ENCODE data around the gene EGLN1. TPM values are rescaled to one million over a fixed set of nuclear protein-coding genes. Genes with fewer than 3 reads are reported as not detected.
A peak's percentile ranks its signal among the peaks of the same experiment; 100 is the strongest.

The EGLN1 gene
- polyA plus RNA-seq, 2 of the 4 experiments (the other 2 are of a cell fraction), result 57.7 to 156 TPM

DNA sequence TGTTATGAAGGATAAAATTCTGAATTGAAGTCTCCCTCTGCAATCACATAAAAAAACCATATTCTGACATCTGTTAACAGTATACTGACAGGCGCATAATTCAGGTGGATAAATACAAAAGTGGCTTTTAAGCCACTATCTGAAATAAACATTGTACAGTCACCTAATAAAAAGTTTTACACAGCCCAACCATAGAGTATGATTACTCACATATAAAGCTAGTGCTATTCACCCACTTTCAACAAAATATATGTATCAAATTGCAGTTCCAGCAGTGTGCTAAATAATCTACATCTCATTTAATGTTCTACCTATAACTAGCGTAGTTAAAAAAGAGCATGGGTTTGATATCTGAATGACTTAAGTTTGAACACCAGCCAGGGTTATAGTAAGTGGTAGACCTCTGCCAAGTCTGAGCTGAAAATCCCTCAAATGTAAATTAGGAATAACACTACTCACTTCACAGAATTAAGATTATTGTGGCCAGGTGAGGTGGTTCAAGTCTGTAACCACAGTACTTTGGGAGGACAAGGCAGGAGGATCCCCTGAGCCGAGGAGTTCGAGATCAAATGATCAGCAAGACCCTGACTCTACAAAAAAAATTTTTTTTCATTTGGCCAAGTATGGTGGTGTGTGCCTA, 3.9 kb downstream of the EGLN1 start (continued):
- TF ChIP-seq, protein P1, sequence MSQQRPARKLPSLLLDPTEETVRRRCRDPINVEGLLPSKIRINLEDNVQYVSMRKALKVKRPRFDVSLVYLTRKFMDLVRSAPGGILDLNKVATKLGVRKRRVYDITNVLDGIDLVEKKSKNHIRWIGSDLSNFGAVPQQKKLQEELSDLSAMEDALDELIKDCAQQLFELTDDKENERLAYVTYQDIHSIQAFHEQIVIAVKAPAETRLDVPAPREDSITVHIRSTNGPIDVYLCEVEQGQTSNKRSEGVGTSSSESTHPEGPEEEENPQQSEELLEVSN (IDR thresholded peaks at IDR 0.05; ENCODE audit: borderline replicate concordance, low read depth), result no peak
- TF ChIP-seq ZNF302 (CRISPR knock-in tag; IDR thresholded peaks at IDR 0.05), result no peak

DNA sequence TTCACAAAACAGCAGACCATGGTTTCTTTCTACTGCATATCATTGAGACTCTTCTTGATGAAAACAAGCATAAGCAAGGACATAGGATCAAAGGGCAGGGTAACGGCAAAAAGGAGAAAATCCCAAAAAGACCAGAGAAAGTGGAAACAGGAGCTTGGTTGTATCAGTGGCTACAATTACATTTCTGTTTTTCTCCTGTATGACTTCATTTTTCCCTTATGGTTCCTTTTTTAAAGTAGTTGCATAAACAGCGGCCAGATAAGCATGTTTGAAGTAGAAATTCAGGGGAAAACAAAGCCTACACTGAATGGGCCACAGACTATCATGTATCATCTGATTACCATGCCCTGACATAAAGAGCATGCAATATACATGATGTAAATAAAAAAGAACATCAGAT, 4.6 kb downstream of the EGLN1 start:
- Histone ChIP-seq H3K4me2 (peak overlapping the region; percentile 87), H3K4me1 (peaks cover 34% of the 10 kb centered on the region), H3K9me3 (no peaks in the 10 kb centered on the region), H3K4me3 (peak overlapping the region; percentile 80), H3K27ac (peak overlapping the region; percentile 86 to 87)
- ChIA-PET POLR2A (no interaction called here), CTCF (interaction anchor here (1.8 kb wide), 2 partner anchors 10 to 60 kb away, joined by 5 to 6 read pairs; no protein-coding TSS in a partner anchor)
- DNase-seq (ENCODE audit: low read depth in 1 of 2, low spot score in 1 of 2) (no peak), ATAC-seq (no peak), FAIRE-seq (no peak)
- TF ChIP-seq EP300 (IDR thresholded peaks at IDR 0.05), result no peak
- no peak for TF ChIP-seq RARB (CRISPR knock-in tag; IDR thresholded peaks at IDR 0.05)
- TF ChIP-seq SMC3 (IDR thresholded peaks at IDR 0.05), result no peak
- no peak for TF ChIP-seq TP53 (CRISPR knock-in tag; IDR thresholded peaks at IDR 0.05)
- TF ChIP-seq, protein P2, sequence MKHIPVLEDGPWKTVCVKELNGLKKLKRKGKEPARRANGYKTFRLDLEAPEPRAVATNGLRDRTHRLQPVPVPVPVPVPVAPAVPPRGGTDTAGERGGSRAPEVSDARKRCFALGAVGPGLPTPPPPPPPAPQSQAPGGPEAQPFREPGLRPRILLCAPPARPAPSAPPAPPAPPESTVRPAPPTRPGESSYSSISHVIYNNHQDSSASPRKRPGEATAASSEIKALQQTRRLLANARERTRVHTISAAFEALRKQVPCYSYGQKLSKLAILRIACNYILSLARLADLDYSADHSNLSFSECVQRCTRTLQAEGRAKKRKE (CRISPR knock-in tag; IDR thresholded peaks at IDR 0.05; ENCODE audit: low read depth), result no peak
- TF ChIP-seq, protein P3, sequence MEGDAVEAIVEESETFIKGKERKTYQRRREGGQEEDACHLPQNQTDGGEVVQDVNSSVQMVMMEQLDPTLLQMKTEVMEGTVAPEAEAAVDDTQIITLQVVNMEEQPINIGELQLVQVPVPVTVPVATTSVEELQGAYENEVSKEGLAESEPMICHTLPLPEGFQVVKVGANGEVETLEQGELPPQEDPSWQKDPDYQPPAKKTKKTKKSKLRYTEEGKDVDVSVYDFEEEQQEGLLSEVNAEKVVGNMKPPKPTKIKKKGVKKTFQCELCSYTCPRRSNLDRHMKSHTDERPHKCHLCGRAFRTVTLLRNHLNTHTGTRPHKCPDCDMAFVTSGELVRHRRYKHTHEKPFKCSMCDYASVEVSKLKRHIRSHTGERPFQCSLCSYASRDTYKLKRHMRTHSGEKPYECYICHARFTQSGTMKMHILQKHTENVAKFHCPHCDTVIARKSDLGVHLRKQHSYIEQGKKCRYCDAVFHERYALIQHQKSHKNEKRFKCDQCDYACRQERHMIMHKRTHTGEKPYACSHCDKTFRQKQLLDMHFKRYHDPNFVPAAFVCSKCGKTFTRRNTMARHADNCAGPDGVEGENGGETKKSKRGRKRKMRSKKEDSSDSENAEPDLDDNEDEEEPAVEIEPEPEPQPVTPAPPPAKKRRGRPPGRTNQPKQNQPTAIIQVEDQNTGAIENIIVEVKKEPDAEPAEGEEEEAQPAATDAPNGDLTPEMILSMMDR (IDR thresholded peaks at IDR 0.05), result no peak
- no peak for TF ChIP-seq ZSCAN20 (CRISPR knock-in tag; IDR thresholded peaks at IDR 0.05)
- no peak for TF ChIP-seq NPAS2 (CRISPR knock-in tag; IDR thresholded peaks at IDR 0.05; ENCODE audit: borderline replicate concordance)
- TF ChIP-seq ZNF302 (CRISPR knock-in tag; IDR thresholded peaks at IDR 0.05), result no peak
- TF ChIP-seq, protein P4, sequence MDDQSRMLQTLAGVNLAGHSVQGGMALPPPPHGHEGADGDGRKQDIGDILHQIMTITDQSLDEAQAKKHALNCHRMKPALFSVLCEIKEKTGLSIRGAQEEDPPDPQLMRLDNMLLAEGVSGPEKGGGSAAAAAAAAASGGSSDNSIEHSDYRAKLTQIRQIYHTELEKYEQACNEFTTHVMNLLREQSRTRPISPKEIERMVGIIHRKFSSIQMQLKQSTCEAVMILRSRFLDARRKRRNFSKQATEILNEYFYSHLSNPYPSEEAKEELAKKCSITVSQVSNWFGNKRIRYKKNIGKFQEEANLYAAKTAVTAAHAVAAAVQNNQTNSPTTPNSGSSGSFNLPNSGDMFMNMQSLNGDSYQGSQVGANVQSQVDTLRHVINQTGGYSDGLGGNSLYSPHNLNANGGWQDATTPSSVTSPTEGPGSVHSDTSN (IDR thresholded peaks at IDR 0.05), result no peak
- TF ChIP-seq, protein P5, sequence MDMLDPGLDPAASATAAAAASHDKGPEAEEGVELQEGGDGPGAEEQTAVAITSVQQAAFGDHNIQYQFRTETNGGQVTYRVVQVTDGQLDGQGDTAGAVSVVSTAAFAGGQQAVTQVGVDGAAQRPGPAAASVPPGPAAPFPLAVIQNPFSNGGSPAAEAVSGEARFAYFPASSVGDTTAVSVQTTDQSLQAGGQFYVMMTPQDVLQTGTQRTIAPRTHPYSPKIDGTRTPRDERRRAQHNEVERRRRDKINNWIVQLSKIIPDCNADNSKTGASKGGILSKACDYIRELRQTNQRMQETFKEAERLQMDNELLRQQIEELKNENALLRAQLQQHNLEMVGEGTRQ (IDR thresholded peaks at IDR 0.05), result no peak
- no peak for TF ChIP-seq ESRRA (IDR thresholded peaks at IDR 0.05; ENCODE audit: borderline replicate concordance, low read length)
- 11% methylated on average over 2 of the region's 2 CpGs for WGBS (ENCODE audit: missing lambda C conversion rate)

DNA sequence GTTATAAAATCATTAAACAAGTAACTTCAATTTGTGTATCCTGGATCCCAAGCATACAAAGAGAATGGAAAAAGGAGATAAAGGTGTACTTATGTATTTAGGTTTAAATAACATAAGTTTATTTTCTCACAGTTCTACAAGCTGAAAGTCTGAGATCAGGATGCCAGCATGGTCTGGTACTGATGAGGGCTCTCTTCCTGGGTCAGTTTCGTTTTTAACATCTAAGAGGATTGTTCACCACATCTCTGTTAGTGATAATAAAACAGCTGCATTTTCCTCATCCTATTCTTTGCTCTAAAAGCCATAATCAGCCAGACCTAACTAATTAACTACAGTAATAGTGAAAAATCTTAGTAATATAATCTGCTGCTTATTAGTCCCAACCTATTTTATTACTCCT, 5.2 kb downstream of the EGLN1 start:
- FAIRE-seq (no peak), DNase-seq (ENCODE audit: low read depth in 1 of 2, low spot score in 1 of 2) (no peak), ATAC-seq (no peak)
- peak overlapping the region; percentile 87 for H3K4me2 ChIP-seq
- H3K4me1 ChIP-seq, result peaks cover 41% of the 10 kb centered on the region
- 0% methylated on average over 1 of the region's 1 CpG for WGBS (ENCODE audit: missing lambda C conversion rate)
- ChIA-PET POLR2A (no interaction called here), CTCF (interaction anchor here (1.8 kb wide), 2 partner anchors 10 to 60 kb away, joined by 5 to 6 read pairs; no protein-coding TSS in a partner anchor)
- H3K9me3 ChIP-seq, result no peaks in the 10 kb centered on the region
- peak overlapping the region; percentile 80 for H3K4me3 ChIP-seq
- peak overlapping the region; percentile 86 to 87 for H3K27ac ChIP-seq
- TF ChIP-seq ZSCAN20 (CRISPR knock-in tag; IDR thresholded peaks at IDR 0.05), result no peak
- TF ChIP-seq, protein P6, sequence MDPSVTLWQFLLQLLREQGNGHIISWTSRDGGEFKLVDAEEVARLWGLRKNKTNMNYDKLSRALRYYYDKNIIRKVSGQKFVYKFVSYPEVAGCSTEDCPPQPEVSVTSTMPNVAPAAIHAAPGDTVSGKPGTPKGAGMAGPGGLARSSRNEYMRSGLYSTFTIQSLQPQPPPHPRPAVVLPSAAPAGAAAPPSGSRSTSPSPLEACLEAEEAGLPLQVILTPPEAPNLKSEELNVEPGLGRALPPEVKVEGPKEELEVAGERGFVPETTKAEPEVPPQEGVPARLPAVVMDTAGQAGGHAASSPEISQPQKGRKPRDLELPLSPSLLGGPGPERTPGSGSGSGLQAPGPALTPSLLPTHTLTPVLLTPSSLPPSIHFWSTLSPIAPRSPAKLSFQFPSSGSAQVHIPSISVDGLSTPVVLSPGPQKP (IDR thresholded peaks at IDR 0.05; ENCODE audit: low read depth, low read length), result no peak
- no peak for TF ChIP-seq KDM5A (IDR thresholded peaks at IDR 0.05)
- no peak for TF ChIP-seq RNF2 (IDR thresholded peaks at IDR 0.05; ENCODE audit: borderline replicate concordance, low read depth)
- TF ChIP-seq, protein P4 (IDR thresholded peaks at IDR 0.05), result no peak
- TF ChIP-seq, protein P7, sequence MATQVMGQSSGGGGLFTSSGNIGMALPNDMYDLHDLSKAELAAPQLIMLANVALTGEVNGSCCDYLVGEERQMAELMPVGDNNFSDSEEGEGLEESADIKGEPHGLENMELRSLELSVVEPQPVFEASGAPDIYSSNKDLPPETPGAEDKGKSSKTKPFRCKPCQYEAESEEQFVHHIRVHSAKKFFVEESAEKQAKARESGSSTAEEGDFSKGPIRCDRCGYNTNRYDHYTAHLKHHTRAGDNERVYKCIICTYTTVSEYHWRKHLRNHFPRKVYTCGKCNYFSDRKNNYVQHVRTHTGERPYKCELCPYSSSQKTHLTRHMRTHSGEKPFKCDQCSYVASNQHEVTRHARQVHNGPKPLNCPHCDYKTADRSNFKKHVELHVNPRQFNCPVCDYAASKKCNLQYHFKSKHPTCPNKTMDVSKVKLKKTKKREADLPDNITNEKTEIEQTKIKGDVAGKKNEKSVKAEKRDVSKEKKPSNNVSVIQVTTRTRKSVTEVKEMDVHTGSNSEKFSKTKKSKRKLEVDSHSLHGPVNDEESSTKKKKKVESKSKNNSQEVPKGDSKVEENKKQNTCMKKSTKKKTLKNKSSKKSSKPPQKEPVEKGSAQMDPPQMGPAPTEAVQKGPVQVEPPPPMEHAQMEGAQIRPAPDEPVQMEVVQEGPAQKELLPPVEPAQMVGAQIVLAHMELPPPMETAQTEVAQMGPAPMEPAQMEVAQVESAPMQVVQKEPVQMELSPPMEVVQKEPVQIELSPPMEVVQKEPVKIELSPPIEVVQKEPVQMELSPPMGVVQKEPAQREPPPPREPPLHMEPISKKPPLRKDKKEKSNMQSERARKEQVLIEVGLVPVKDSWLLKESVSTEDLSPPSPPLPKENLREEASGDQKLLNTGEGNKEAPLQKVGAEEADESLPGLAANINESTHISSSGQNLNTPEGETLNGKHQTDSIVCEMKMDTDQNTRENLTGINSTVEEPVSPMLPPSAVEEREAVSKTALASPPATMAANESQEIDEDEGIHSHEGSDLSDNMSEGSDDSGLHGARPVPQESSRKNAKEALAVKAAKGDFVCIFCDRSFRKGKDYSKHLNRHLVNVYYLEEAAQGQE (IDR thresholded peaks at IDR 0.05), result no peak
- TF ChIP-seq GATA3 (IDR thresholded peaks at IDR 0.05; ENCODE audit: borderline replicate concordance), result no peak
- no peak for TF ChIP-seq POLR2A (IDR thresholded peaks at IDR 0.05; ENCODE audit: low read length)
- TF ChIP-seq NFE2L2 (conservative IDR thresholded peaks at IDR 0.05; ENCODE audit: low read length), result no peak
- TF ChIP-seq KDM1A (IDR thresholded peaks at IDR 0.05; ENCODE audit: low read depth), result no peak
- TF ChIP-seq MAFK (IDR thresholded peaks at IDR 0.05; ENCODE audit: partially characterized antibody), result no peak
- TF ChIP-seq HOXB13 (CRISPR knock-in tag; IDR thresholded peaks at IDR 0.05; ENCODE audit: low read depth), result no peak

All from A549 (cell line).